Right ventricle myocardium superior (tissue), 1 donor: ENCODE results near the gene DDX24. TPM values are rescaled to one million over a fixed set of nuclear protein-coding genes. Genes with fewer than 3 reads are reported as not detected.

Experiments
- ATAC-seq: fragments of 200-7000 bp; cut with Tn5 transposase; one replicate; pipeline ENCODE4 v1.9.1; 2020; ENCODE audit warnings: mild to moderate bottlenecking; ENCODE audit not compliant: poor library complexity
- DNase-seq: peaks from one replicate; pipeline ENCODE4 v3.0.0-alpha.2; 2020
- intact Hi-C: fragments of 100-400 bp; cut with DNase I; formaldehyde crosslinking; loops from one replicate; pipeline ENCODE4 v1.11.2; 2022
- total RNA-seq: library from RNA; stranded (reverse); fragmentation: NEBNext Ultra II Directional; extraction: Animal tissue kit (Norgen Biotek cat#: 25700); gene quantifications from one replicate; pipeline ENCODE4 v1.2.1, GENCODE V29; 2021
- donor health status: DM: no; HTN: yes; CAD: no; lungs with severe emphysema.

DDX24 gene
- total RNA-seq, 1 donor from 2014 or later, result 181 TPM

DNA sequence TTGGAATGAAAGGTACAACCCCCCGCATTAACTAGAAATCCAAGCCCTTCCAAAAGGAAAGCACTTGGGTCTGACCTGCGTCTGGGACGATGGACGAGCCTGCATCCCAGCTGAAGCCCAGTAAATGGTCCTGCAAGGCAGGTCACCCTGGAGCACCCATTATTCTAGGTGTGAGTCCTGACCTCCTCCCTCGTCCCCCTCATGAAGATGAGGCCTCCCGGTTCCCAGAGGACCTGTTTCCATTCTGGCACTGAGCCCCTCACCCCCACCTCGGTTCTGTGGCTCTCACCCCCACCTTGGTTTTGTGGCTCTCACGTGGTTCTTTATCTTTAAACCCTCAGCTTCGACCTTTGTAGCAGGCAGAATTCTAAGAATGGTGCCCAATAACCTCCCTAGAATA, 36.9 kb upstream of the DDX24 start:
- DNase-seq (no peak), ATAC-seq (no peak)
- intact Hi-C loops, result no loop called here

DNA sequence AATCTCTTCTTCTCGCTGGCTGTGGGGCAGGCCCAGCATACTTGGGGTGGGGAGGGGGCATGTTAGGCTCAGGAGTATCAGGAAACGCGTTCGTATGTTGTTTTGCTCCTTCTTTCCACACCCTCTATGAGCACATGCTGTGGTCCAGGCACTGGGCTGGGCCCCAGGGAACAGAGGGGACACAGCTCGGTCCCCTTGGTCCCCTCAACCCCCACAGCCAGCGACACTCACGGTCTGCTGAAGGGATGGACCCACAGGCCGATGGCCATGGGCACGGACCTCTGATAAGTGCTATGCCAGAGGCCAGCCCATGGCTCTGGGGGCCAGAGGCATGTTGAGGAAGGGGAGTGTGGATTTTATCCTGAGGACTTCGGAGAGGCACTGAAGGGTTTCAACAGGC, 35.7 kb upstream of the DDX24 start:
- ATAC-seq (no peak), DNase-seq (no peak)
- intact Hi-C loops, result no loop called here

GRCh38 chr14:94115631-94116030, 34.6 kb upstream of the DDX24 start:
- intact Hi-C loops, result no loop called here
- DNase-seq (no peak), ATAC-seq (no peak)

DNA sequence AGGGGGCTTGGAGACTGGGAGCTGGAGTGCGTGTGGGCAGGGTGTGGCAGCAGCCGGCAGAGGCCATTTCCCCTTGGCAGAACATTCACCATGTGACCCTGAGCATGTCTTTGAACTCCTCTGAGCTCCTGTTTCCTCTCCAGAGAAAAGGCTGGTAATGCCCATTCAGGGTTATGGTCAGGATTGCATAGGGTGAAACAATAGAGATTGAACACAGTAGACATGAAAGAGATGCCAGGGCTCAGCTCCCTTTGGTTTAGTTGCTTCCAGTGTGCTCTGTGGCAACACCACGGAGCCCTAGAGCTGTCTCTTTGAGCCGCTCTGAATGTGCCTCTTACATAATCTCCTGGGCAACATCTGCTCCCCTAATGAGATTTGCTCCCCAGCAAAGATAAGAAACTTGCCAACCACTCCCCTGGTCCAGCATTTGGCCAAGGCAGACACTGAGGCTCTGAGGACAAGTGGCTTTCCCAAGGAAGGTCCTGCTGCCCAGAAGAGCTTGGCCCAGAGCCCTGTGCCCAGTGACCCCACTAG, 34.1 kb upstream of the DDX24 start:
- DNase-seq, result no peak
- intact Hi-C loops, result no loop called here
- ATAC-seq, result peak; percentile 56

DNA sequence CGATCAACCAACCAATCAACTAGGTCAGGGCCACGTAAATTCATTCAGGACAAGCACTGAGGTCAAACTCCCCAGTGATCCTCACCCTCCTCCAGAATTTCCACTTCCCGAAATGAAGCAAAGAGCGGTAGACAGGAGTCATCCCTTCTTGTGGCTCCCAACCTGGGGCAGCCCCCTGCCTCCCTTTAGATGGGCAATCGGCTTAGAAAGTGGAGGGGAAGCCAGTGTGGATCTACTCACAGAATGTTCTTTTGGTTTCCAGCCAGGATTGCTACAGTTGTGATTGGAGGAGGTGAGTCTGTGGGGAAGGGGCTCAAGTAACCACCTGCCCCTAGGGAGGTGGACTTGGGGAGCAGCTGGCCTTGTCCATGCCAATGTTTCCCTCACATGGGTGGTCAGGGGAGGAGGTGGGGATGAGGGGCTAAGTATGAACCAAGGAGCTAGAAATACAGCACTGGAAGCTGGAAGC, 33.6 kb upstream of the DDX24 start:
- no peak for DNase-seq
- intact Hi-C loops, result no loop called here
- ATAC-seq, result no peak

- no peak for DNase-seq
- intact Hi-C loops, result no loop called here
- ATAC-seq, result no peak
These were observed 33.0 kb upstream of the DDX24 start for GRCh38 chr14:94113908-94114588.

DNA sequence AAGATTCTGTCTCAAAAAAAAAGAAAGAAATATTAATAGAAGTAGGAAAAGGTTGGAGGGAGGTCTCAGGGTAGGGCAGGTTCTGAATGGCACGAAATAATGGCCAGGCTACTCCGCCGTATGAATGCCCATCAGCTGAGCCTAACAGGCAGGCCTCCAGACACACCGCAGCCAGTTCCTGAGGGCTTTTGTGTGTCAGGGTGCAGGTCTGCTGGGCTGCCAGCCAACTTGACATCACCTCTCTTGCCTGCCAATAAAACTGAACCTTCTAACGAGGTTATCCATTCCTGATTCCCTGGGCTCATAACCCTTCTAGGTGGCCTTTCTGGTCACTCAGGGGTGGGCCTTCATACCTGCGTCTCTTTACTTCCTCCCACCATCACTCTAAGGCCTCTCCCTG, 32.5 kb upstream of the DDX24 start:
- ATAC-seq, result peak; percentile 34
- intact Hi-C loops, result no loop called here
- DNase-seq, result peak; percentile 77

DNA sequence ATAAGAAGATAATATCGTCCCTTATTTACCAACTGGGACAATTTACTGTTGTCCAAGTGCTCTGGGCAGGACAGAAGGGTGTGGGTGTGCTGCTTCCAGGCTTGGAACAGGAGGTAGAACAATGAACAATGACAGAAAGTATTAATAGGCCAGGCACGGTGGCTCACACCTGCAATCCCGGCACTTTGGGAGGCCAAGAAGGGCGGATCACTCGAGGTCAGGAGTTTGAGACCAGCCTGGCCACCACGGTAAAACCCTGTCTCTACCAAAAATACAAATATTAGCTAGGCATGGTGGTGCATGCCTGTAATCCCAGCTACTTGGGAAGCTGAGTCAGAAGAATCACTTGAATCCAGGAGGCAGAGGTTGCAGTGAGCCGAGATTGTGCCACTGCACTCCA, 32.1 kb upstream of the DDX24 start:
- intact Hi-C loops, result no loop called here
- ATAC-seq, result no peak

DNA sequence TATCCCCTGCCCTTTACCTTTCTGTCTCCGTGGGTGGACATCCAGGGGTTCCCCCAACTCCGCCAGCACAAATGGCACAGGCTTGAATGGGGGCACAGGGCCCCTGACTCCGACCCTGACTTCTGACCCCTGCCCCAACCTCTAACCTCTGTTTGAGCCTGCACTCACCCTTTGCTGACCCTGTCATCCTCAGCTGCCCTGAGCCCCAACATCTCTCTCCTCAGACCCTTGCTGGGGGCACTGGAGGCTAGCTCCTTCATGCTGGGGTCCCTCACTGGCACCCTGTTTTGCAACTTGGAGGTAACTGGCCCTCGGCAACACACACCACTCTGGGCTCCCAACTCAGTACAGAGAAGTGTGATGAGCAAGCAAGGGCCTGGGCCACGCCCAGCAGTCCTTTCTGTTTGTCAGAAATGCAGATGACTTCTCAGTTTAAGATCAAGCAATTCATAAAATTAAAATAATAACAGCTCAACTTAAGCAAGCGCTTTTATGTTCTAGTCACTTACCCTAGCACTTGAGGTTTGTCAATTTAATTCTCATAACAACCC, 31.6 kb upstream of the DDX24 start:
- ATAC-seq, result no peak
- intact Hi-C loops, result no loop called here
- no peak for DNase-seq

More for the DNA sequence above, 32.1 kb upstream of the DDX24 start:
- no peak for DNase-seq

DNA sequence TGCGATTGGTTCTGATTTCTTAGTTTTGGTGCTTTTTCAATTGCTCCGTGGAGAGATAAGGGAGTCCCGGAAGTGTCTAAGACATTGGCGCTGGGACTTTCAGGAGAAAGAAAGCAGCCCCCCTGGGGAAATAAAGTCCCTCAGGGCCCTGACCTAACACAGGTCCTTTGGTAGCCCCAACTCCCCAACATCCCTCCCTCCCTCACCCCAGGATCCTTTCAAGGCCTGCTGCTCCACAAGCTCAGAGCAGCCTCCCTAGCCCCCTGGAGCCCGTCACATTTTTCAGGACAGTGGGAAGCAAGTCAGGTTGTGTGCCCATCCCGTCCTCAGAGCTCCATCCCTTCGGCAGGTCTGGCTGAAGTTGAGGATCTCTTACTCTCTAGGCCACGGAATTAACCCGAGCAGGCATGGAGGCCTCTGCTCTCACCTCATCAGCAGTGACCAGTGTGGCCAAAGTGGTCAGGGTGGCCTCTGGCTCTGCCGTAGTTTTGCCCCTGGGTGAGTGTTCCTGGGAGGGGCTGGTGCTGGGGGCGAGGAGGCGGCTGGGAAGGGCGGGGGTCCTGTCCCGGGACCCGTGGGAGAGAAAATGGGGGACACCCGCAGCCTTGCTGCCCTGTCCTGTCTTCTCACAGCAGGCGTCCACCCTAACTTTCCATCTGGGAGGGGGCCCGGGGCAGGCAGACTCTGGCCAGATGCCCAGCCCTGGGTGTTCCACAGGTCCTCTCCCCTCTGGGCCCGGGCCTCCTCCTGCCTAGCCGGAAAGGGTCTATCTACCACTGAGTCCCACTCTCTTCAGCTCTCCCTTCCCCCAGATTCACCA, 30.5 kb upstream of the DDX24 start:
- ATAC-seq (no peak), DNase-seq (no peak)
- intact Hi-C loops, result no loop called here

DNA sequence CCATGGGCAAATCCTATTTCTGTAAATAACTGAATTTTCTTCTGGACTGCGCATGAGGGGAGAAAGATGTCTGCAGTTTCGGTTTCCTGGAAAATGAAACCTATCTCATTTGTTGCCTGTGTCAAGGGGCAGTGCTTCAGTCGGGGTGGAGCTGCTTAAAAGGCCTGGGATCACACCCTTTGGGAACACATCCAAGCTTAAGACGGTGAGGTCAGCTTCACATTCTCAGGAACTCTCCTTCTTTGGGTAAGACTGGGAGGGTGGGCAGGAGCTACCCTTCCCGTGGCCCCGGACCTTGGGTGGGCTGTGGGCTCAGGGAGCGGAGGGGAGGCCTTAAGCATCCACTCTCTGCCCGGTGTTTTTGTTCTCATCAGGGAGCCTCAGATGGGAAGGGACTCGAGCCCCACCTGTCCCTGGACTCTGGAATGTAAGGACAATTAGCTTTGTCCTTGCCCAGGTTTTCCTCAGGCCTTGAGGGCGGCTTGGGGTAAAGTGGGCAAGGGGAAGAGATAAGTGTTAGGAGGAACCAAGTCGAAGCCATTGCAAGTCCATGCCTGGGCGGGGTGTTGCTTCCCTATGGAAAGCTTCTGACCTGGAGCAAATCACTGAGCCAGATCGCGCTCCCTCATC, 29.7 kb upstream of the DDX24 start, which contains the start of gene IFI27:
TSS of gene IFI27 (plus strand) at position 185 of the 630 bp plus-strand sequence.
- ATAC-seq, result peak; percentile 57
- DNase-seq, result no peak
- intact Hi-C loops, result no loop called here

DNA sequence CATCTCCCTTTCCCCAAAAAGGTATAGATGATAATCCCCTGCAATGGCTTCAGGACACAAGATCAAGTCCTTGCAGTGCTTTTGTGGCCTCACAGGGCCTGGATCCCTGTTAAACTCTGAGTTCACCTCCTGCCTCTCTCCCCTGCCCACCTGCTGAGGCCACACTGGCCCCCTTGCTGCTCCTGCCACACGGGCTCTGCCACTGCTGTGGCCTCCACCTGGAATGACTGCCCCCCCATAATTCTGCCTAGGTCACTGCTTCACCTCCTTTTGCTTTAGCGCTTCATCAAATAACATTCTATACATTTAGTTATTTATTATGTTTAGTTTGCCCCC, 28.9 kb upstream of the DDX24 start:
- peak; percentile 2 for ATAC-seq
- intact Hi-C loops, result no loop called here
- no peak for DNase-seq

GRCh38 chr14:94104731-94105130, 23.7 kb upstream of the DDX24 start:
- intact Hi-C loops, result no loop called here
- no peak for DNase-seq
- no peak for ATAC-seq

DNA sequence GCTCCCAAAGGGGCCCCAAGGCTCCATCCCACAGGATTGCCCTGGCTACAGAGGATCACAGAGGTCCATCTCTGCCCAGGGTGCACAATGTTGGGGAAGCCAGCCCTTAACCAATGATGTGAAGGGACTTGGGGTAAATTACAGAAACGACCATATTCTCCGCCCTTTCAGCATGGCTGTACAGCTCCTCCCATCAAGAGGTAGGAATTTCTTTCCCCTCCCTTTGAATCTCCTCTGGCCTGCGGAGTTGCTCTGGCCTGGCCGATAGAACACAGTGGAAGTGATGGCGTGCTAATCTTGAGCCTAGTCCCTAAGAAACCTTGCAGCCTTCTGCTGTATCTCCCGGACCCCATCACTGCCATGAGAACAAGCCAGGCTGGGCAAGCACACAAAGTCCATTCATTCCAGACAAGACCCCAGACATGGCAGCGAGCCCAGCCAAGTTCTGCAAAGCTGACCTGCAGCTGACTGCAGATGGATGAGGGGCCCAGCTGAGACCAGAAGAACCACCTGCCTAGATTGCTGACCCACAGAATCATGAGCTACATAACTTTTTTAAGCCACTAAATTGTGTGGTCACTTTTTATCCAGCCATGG, 22.6 kb upstream of the DDX24 start:
- intact Hi-C loops, result no loop called here
- ATAC-seq (no peak), DNase-seq (no peak)

DNA sequence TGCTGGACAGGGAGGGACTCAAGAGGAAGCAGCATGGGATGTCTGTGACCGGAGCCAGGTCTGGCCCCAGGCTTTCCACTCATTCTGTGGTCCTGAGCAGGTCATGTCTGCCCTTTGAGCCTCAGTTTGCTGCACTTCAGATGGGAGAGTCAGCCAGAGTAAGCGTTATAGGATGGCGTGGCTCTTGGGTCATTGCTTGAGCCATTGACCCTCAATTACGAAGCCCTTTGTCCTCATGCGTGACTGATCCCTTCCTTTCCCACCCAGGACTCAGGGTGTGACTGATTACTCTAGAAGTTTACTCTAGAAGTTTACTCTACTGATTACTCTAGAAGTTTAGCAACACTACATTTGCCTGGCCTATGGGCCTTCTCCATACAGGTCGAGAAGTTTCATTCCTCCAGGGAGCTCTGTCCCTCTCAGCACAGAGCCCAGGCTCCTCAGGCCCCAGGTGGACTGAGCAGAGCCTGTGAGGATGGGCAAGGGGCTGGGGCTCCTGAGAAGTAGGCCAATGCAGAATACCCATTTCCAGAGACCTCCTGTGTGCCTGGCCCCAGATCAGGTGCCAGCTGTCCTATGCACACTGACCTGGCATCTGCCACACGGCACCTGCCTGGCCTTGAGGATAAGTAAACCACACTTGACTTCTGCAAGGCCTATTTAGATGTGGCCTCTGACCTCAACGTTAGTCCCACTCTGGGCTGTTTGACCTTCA, 21.9 kb upstream of the DDX24 start:
- intact Hi-C loops, result no loop called here
- no peak for ATAC-seq
- DNase-seq, result no peak

DNA sequence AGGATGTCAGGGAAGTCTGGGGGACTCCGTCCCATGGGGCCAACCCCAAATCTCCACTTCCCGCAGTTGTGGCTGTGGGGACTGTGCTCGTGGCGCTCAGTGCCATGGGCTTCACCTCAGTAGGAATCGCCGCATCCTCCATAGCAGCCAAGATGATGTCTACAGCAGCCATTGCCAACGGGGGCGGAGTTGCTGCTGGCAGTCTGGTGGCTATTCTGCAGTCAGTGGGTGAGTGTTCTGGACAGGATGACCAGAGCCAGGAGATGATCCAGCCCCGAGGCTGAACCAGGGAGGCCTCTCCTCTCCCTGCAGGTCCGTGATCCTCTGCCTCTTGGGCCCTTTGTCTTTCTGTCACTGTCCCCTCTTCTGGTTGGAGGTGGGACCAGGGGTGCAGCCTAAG, 20.7 kb upstream of the DDX24 start:
- DNase-seq, result no peak
- peak; percentile 36 for ATAC-seq
- intact Hi-C loops, result no loop called here

DNA sequence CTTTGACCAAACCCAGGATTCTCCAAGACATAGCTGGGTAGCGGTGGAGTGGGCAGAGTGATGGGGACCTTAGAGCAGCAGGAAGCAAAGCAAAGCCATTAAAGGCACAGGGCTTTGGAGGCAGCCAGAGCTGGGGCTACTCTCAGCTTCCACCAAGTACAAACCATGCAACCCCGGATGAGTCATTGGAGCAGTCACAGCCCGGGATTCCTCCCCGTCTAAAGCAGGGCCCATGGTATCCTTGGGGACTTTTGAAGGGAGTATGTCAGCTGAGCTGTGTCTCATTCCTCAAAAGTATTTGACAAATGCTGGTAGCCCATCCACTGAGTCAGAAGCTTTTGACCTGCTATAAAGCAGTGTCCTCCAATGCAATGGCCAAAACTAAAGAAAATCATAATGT, 19.8 kb upstream of the DDX24 start:
- no peak for DNase-seq
- intact Hi-C loops, result no loop called here
- no peak for ATAC-seq

GRCh38 chr14:94099006-94099405, 18.0 kb upstream of the DDX24 start:
- no peak for DNase-seq
- ATAC-seq, result no peak
- intact Hi-C loops, result no loop called here
